Esophagus mucosa (tissue), 1 donor: ENCODE results near the gene INAFM1. TPM values are rescaled to one million over a fixed set of nuclear protein-coding genes. Genes with fewer than 3 reads are reported as not detected.

Source experiments
- ATAC-seq: fragments of 200-7000 bp; cut with Tn5 transposase; one replicate; pipeline ENCODE4 v1.9.1; 2020
- total RNA-seq: library from RNA; stranded (reverse); gene quantifications from one replicate; pipeline ENCODE4 v1.2.4, GENCODE V29; 2023
- donor health status: DM: yes; HTN: yes; CAD: no.

The INAFM1 gene
- total RNA-seq, 1 donor from 2014 or later: 7.3 TPM

DNA sequence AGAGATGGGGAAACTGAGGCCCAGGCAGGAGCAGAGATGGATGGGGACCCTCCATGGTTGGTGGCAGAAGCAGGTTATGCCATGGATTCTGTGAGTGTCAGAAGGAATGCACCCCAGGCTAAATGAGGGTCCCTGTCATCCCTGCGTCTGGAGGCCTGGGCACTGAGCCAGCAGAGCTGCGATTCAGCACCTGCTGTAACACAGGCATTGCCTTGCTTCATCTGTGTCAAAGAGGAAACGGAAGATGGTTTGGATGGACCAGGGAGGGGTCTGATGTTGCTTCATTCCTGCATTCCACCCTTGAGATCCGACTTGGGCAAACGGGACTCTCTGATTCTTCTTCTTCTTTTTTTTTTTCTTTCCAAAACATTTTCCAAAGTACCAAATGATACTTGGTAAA is 36.1 kb downstream of the INAFM1 start:
- ATAC-seq: no peak

DNA sequence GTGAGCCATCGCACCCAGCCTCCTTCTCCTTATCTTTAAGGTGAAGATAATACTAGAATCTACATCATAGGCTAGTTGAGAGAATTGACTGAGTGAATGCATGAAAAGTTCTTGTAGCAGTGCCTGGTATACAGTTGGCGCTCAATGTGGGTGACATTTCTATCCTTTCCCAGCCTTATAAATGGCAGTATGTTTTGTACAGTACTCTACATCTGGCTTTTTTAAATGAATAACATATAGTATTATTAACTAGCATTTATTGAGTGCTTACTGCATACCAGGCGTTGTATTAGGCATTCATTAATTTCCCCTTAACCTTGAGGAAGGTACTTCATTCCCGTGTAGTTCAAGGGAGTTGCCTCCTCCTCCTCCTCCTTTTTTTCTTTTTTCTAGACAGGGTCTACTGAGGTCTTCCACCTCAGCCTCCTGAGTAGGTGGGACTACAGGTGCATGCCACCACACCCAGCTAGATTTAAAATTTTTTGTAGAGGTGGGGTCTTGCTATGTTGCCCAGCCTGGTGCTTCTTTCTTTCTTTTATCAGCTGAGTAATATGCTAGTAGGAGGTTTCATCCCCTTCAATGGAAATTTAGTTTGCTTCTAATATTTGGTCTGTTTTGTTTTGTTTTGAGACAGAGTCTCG is 37.8 kb downstream of the INAFM1 start:
- no peak for ATAC-seq

DNA sequence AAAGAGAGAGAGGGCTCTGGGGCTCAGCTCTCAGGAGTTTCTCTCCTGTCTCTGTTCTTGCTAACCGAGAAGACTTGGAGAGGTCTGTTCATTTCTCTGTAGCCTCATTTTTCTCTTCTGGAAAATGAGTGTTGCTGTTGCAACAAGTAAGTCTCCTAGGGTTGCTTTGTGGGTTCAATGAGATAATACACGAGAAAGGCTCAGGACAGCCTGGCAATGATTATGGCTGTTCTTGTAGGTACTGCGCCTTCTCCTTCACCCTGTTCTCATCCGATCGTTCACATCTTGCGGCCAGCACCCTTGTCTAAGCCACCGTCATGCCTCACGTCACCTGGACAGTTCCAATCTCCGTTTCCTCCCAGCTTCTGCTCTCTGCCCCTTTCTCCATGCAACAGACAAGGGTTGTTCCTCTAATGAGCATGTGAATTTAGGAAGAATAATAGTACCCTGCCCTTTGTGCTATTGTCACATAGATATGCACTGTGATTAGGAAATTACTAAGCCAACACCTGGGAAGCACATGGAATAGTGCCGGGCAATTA is 39.1 kb downstream of the INAFM1 start:
- no peak for ATAC-seq

DNA sequence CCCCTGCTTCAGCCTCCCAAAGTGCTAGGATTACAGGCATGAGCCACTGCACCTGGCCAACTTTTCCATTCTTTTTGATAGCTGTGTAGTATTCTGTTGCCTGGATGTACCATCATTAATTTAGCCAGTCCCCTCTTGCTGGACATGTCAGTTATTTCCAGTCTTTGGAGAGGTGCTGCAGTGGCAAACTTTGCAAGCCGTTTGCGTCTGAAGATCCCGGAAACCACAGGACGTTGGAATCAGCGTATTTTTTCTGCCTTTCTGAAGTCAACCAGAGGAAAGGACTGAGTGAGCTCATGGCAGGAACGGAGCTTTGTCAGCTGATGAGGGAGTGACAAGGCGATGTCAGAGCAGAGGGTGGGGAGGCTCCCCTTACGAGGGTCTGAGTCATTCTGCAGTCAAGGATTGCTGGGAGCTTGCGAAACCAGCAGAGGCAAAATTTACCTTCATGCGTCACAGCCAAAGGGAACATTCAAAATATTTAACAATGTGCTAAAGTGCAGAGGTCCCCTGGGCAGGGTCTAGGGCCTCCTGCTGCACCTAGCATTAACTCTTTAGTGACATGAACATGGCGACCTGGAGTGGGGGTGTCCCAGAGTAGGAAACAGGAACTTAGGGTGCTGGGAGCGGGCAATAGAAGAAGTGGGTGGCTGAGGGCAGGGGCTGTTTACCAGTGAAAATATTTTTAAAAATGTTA is 40.6 kb downstream of the INAFM1 start:
- ATAC-seq: peak; percentile 98

DNA sequence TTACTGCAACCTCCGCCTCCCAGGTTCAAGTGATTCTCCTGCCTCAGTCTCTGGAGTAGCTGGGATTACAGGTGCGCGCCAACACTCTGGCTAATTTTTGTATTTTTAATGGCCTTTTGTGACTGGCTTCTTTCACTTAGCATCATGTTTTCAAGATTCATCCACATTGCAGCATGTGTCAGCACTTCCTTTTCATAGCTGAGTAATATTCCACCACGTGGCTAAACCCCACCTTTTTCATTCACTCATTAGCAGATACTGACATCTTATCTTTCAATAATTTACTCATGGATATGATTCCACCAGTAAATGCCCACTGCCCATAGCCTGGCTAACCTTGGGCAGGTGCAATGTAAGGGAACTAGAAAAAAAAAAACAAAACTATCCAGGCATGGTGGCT is 41.8 kb downstream of the INAFM1 start:
- ATAC-seq: no peak

DNA sequence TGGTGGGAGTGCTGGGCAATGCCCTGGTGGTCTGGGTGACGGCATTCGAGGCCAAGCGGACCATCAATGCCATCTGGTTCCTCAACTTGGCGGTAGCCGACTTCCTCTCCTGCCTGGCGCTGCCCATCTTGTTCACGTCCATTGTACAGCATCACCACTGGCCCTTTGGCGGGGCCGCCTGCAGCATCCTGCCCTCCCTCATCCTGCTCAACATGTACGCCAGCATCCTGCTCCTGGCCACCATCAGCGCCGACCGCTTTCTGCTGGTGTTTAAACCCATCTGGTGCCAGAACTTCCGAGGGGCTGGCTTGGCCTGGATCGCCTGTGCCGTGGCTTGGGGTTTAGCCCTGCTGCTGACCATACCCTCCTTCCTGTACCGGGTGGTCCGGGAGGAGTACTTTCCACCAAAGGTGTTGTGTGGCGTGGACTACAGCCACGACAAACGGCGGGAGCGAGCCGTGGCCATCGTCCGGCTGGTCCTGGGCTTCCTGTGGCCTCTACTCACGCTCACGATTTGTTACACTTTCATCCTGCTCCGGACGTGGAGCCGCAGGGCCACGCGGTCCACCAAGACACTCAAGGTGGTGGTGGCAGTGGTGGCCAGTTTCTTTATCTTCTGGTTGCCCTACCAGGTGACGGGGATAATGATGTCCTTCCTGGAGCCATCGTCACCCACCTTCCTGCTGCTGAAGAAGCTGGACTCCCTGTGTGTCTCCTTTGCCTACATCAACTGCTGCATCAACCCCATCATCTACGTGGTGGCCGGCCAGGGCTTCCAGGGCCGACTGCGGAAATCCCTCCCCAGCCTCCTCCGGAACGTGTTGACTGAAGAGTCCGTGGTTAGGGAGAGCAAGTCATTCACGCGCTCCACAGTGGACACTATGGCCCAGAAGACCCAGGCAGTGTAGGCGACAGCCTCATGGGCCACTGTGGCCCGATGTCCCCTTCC is 45.5 kb downstream of the INAFM1 start:
- no peak for ATAC-seq

DNA sequence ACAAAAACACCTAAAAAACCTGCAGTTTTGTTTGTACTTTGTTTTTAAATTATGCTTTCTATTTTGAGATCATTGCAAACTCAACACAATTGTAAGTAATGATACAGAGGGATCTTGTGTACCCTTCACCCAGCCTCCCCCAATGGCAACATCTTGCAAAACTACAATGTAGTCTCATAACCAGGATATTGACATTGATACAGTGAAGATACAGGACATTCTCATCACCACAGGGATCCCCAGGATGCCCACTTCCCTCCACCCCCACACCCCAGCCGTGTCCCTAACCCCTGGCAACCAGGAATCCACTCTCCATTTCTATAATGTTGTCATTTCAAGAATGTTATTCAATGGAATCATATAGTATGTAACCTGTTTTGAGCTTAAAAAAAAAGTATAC is 46.9 kb downstream of the INAFM1 start:
- no peak for ATAC-seq

DNA sequence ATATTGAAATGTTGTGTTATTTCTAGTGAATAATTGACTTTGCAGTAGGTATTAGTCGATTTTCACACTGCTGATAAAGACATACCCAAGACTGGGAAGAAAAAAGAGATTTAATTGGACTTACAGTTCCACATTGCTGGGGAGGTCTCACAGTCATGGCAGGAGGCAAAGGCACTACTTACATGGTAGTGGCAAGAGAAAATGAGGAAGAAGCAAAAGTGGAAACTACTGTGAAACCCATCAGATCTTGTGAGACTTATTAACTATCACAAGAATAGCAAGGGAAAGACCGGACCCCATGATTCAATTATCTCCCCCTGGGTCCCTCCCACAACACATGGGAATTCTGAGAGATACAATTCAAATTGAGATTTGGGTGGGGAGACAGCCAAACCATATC is 47.4 kb downstream of the INAFM1 start:
- no peak for ATAC-seq

DNA sequence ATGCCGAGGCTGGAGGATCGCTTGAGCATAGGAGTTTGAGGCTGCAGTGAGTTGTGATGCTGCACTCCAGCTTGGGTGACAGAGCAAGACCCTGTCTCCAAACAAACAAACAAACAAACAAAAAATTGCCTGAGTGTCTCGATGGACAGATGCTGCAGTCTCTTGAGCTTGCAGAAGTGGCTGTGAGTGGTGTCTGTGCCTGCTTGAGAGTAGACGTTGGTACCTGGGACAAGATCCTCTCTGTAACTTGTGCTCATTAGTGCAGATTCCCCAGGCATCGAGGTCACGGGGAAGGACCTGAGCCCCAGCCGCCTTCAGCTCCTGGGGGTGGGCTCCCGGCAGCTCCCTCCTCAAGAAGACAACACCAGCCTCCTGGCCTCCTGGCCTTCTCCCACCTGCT is 48.7 kb downstream of the INAFM1 start:
- ATAC-seq: no peak

DNA sequence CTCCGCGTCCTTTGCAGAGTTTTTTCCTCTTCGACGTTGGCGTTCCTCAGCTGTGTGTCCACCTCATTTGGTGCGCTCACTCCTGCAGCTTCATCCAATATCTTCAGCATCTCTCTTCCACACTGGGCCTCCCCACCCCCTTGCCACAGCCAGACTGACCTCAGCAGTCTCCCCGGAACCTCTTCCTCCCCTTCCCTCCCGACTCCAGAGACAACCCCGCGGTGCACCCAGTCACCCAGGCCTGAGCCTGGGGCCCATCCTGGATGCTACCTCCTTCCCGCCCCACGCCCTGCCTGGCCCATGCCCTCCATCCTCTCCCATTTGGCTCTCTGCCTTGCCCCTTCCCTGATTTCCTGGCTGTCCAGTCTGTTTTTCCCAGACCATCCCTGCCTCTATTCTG is 49.2 kb downstream of the INAFM1 start:
- ATAC-seq: no peak

DNA sequence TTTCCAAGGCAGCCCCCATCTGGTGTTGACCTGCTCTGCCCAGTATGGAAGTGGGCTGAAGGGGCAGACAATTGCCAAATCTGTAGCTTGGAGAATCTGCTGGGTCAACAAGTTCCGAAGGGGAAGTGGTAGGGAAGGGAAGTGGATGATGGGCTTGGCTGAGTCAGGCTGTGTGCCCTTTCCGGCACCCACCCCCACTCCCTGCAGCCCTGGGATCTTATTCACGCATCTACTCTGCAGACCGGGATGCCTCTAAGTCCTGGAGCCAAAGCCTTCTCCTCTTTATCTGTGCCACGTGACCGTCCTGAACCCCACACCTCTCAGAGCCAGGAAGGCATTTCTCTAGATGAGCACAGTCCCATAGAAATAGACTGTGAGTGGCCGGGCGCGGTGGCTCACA is 49.8 kb downstream of the INAFM1 start:
- peak; percentile 43 for ATAC-seq

Other genes with a start within 250 kb of the INAFM1 start
- 34.5 TPM for gene TMEM160, start 226.3 kb upstream of the INAFM1 start, total RNA-seq
- gene ZC3H4, start 161.1 kb upstream of the INAFM1 start, total RNA-seq: 28.1 TPM
- gene SAE1, start 144.1 kb upstream of the INAFM1 start, total RNA-seq: 53.2 TPM
- gene BBC3, start 43.7 kb upstream of the INAFM1 start, total RNA-seq: 1.6 TPM
- 14.6 TPM for gene CCDC9, start 18.4 kb upstream of the INAFM1 start, total RNA-seq
- gene C5AR1, start 35.0 kb downstream of the INAFM1 start, total RNA-seq: 1.1 TPM
- 1.7 TPM for gene C5AR2, start 57.3 kb downstream of the INAFM1 start, total RNA-seq
- gene DHX34, start 74.4 kb downstream of the INAFM1 start, total RNA-seq: 7.9 TPM
- 0.64 TPM for gene MEIS3, start 144.6 kb downstream of the INAFM1 start, total RNA-seq
- gene SLC8A2, start 197.0 kb downstream of the INAFM1 start, total RNA-seq: 0.12 TPM
- 9.8 TPM for gene KPTN, start 209.3 kb downstream of the INAFM1 start, total RNA-seq
- gene NAPA, start 240.2 kb downstream of the INAFM1 start, total RNA-seq: 96.2 TPM